Urinary bladder (tissue), 4 donors: ENCODE data around the gene CABLES1. TPM values are rescaled to one million over a fixed set of nuclear protein-coding genes. Genes with fewer than 3 reads are reported as not detected.
"Not testable (repeated sequence)": the region's sequence is repeated elsewhere in the genome, so short reads cannot be mapped to it uniquely, and the experiment has no call there.

Experiments
- DNase-seq: peaks from one replicate; pipeline ENCODE4 v3.0.0-alpha.2; 2015; ENCODE audit errors: extremely low spot score
- H3K27ac ChIP-seq: one replicate; pipeline ENCODE4 v1.5.1; 2013; ENCODE audit warnings: low read depth, mild to moderate bottlenecking, moderate library complexity
- H3K36me3 ChIP-seq: one replicate; pipeline ENCODE4 v1.6.1; 2013; ENCODE audit warnings: mild to moderate bottlenecking, moderate library complexity; ENCODE audit not compliant: insufficient read depth
- H3K4me1 ChIP-seq: one replicate; pipeline ENCODE4 v1.6.1; 2013; ENCODE audit warnings: mild to moderate bottlenecking, moderate library complexity; ENCODE audit not compliant: insufficient read depth
- H3K4me3 ChIP-seq: one replicate; pipeline ENCODE4 v1.5.1; 2013; ENCODE audit warnings: low read depth, low read length
- WGBS: extraction: QIAGEN DNeasy Blood & Tissue Kit; methylation state at CpG from one replicate; pipeline ENCODE4 v1.1.7; 2013; 5-methylcytosine and 5-hydroxymethylcytosine counted together
- polyA plus RNA-seq: library from polyadenylated mRNA; stranded (reverse); fragments of 200-250 nt; gene quantifications from one replicate; pipeline ENCODE4 v1.2.3, GENCODE V29; 2013
- total RNA-seq: library from RNA; depleted of rRNA; stranded (reverse); fragments of >200 nt; gene quantifications from one replicate; pipeline ENCODE4 v1.2.3, GENCODE V29; 2014
- donor health status: healthy with polysubstance abuse.
- donor health status: healthy.

Gene CABLES1
- 14.6 TPM for total RNA-seq
- 4.5 TPM for polyA plus RNA-seq

GRCh38 chr18:23134780-23135549 lies at the start of gene CABLES1:
CABLES1 (plus strand) TSS chr18:23135485; CDS start chr18:23135763, 278 bp downstream.
- Histone ChIP-seq H3K27ac (peak within 1 kb of the TSS; percentile 79), H3K36me3 (no peaks in the 10 kb centered on the region), H3K4me1 (no peaks in the 10 kb centered on the region), H3K4me3 (peak within 1 kb of the TSS; percentile 89)
- DNase-seq, result no peak
- 8% methylated on average over 67 of the region's 67 CpGs for WGBS

GRCh38 chr18:23087352-23087751 lies 47.9 kb upstream of the CABLES1 start:
- H3K36me3 ChIP-seq, result no peaks in the 10 kb centered on the region
- no peak overlapping the region for H3K4me3 ChIP-seq
- no peak for DNase-seq
- H3K4me1 ChIP-seq, result no peaks in the 10 kb centered on the region
- WGBS, result 95% methylated on average over 3 of the region's 3 CpGs
- no peak overlapping the region for H3K27ac ChIP-seq

- H3K4me3 ChIP-seq, result no peak overlapping the region
- DNase-seq, result no peak
- H3K4me1 ChIP-seq, result no peaks in the 10 kb centered on the region
- H3K27ac ChIP-seq, result no peak overlapping the region
- WGBS, result 87% methylated on average over 7 of the region's 7 CpGs
- no peaks in the 10 kb centered on the region for H3K36me3 ChIP-seq
Measured at GRCh38 chr18:23088310-23088709, 47.0 kb upstream of the CABLES1 start.

GRCh38 chr18:23091017-23091993 lies 44.0 kb upstream of the CABLES1 start:
- not testable (repeated sequence) for DNase-seq, H3K36me3 ChIP-seq, H3K4me1 ChIP-seq, H3K4me3 ChIP-seq, H3K27ac ChIP-seq
- 73% methylated on average over 8 of the region's 8 CpGs for WGBS

GRCh38 chr18:23092121-23092520 lies 43.2 kb upstream of the CABLES1 start:
- no peak overlapping the region for H3K4me3 ChIP-seq
- H3K36me3 ChIP-seq, result no peaks in the 10 kb centered on the region
- no peak overlapping the region for H3K27ac ChIP-seq
- H3K4me1 ChIP-seq, result no peaks in the 10 kb centered on the region
- no peak for DNase-seq
- 96% methylated on average over 9 of the region's 9 CpGs for WGBS

GRCh38 chr18:23093130-23093529 lies 42.2 kb upstream of the CABLES1 start:
- H3K4me1 ChIP-seq, H3K36me3 ChIP-seq, DNase-seq, H3K27ac ChIP-seq, H3K4me3 ChIP-seq: not testable (repeated sequence)
- 93% methylated on average over 10 of the region's 10 CpGs for WGBS

- no peaks in the 10 kb centered on the region for H3K4me1 ChIP-seq
- 90% methylated on average over 9 of the region's 9 CpGs for WGBS
- H3K27ac ChIP-seq, result no peak overlapping the region
- H3K4me3 ChIP-seq, result no peak overlapping the region
- no peaks in the 10 kb centered on the region for H3K36me3 ChIP-seq
- no peak for DNase-seq
Measured at GRCh38 chr18:23093772-23094171, 41.5 kb upstream of the CABLES1 start.

GRCh38 chr18:23094411-23095190 lies 40.7 kb upstream of the CABLES1 start:
- DNase-seq, result no peak
- H3K4me3 ChIP-seq, result no peak overlapping the region
- 38% methylated on average over 18 of the region's 18 CpGs for WGBS

GRCh38 chr18:23095463-23095862 lies 39.8 kb upstream of the CABLES1 start:
- DNase-seq, result no peak
- no peak overlapping the region for H3K27ac ChIP-seq
- 83% methylated on average over 6 of the region's 6 CpGs for WGBS
- H3K4me3 ChIP-seq, result no peak overlapping the region
- no peaks in the 10 kb centered on the region for H3K4me1 ChIP-seq
- H3K36me3 ChIP-seq, result no peaks in the 10 kb centered on the region

More at GRCh38 chr18:23094411-23095190, 40.7 kb upstream of the CABLES1 start:
- no peak overlapping the region for H3K27ac ChIP-seq
- H3K4me1 ChIP-seq, result no peaks in the 10 kb centered on the region
- no peaks in the 10 kb centered on the region for H3K36me3 ChIP-seq

GRCh38 chr18:23097016-23097415 lies 38.3 kb upstream of the CABLES1 start:
- 92% methylated on average over 8 of the region's 8 CpGs for WGBS
- not testable (repeated sequence) for H3K36me3 ChIP-seq, DNase-seq, H3K4me3 ChIP-seq, H3K27ac ChIP-seq, H3K4me1 ChIP-seq

- DNase-seq, result no peak
- no peaks in the 10 kb centered on the region for H3K4me1 ChIP-seq
- H3K4me3 ChIP-seq, result no peak overlapping the region
- H3K36me3 ChIP-seq, result no peaks in the 10 kb centered on the region
- no peak overlapping the region for H3K27ac ChIP-seq
- 91% methylated on average over 5 of the region's 5 CpGs for WGBS
Measured at GRCh38 chr18:23099621-23100020, 35.7 kb upstream of the CABLES1 start.

GRCh38 chr18:23101861-23102432 lies 33.3 kb upstream of the CABLES1 start:
- no peak for DNase-seq
- no peak overlapping the region for H3K4me3 ChIP-seq
- WGBS, result 77% methylated on average over 12 of the region's 12 CpGs

More at GRCh38 chr18:23101861-23102432, 33.3 kb upstream of the CABLES1 start:
- Histone ChIP-seq H3K4me1 (no peaks in the 10 kb centered on the region), H3K36me3 (no peaks in the 10 kb centered on the region), H3K27ac (peak overlapping the region; percentile 16)
